HG02759 (cell line): Measurements from ENCODE around the gene SETBP1.

Experiments
- ATAC-seq: cut with Tn5 transposase; IDR thresholded peaks from one replicate; pipeline ENCODE4 v1.9.1; 2021; ENCODE audit warnings: mild to moderate bottlenecking, moderate library complexity; ENCODE audit not compliant: unreplicated experiment

SETBP1 gene

GRCh38 chr18:44859263-44859662 is 178.6 kb downstream of the SETBP1 start:
- ATAC-seq, result no peak

- no peak for ATAC-seq
Measured at GRCh38 chr18:44859751-44860439, 179.2 kb downstream of the SETBP1 start.

GRCh38 chr18:44862112-44862511 is 181.4 kb downstream of the SETBP1 start:
- no peak for ATAC-seq

GRCh38 chr18:44866103-44866502 is 185.4 kb downstream of the SETBP1 start:
- ATAC-seq, result no peak

GRCh38 chr18:44869533-44869932 is 188.8 kb downstream of the SETBP1 start:
- no peak for ATAC-seq

GRCh38 chr18:44870631-44871502 is 190.2 kb downstream of the SETBP1 start:
- ATAC-seq, result peak; percentile 36

GRCh38 chr18:44871771-44872170 is 191.1 kb downstream of the SETBP1 start:
- ATAC-seq, result peak; percentile 51

- ATAC-seq, result no peak
Measured at GRCh38 chr18:44876024-44876423, 195.3 kb downstream of the SETBP1 start.

- ATAC-seq, result no peak
Measured at GRCh38 chr18:44876755-44877154, 196.1 kb downstream of the SETBP1 start.

- no peak for ATAC-seq
Measured at GRCh38 chr18:44878335-44878734, 197.6 kb downstream of the SETBP1 start.

- ATAC-seq, result no peak
Measured at GRCh38 chr18:44880170-44880569, 199.5 kb downstream of the SETBP1 start.

GRCh38 chr18:44881461-44882162 is 200.9 kb downstream of the SETBP1 start:
- no peak for ATAC-seq

- ATAC-seq, result no peak
Measured at GRCh38 chr18:44882163-44882868, 201.6 kb downstream of the SETBP1 start.

GRCh38 chr18:44883671-44884070 is 203.0 kb downstream of the SETBP1 start:
- no peak for ATAC-seq

- no peak for ATAC-seq
Measured at GRCh38 chr18:44884431-44884830, 203.7 kb downstream of the SETBP1 start.

GRCh38 chr18:44885507-44885906 is 204.8 kb downstream of the SETBP1 start:
- ATAC-seq, result no peak

- ATAC-seq, result peak; percentile 95
Measured at GRCh38 chr18:44887227-44887631, 206.5 kb downstream of the SETBP1 start.

GRCh38 chr18:44889111-44889510 is 208.4 kb downstream of the SETBP1 start:
- ATAC-seq, result no peak

- ATAC-seq, result no peak
Measured at GRCh38 chr18:44893045-44893706, 212.5 kb downstream of the SETBP1 start.

- ATAC-seq, result no peak
Measured at GRCh38 chr18:44893966-44894365, 213.3 kb downstream of the SETBP1 start.
